HepG2 (cell line): ENCODE data around the gene PRSS27. TPM values are rescaled to one million over a fixed set of nuclear protein-coding genes. Genes with fewer than 3 reads are reported as not detected.

Experiments
- ARID2 ChIP-seq: sonication (generic); formaldehyde crosslinking; IDR thresholded peaks from 2 replicates; pipeline ENCODE4 v1.8.1; 2022; ENCODE audit warnings: mild to moderate bottlenecking, missing genetic modification reagents, borderline replicate concordance
- ELK4 ChIP-seq: sonication (generic); formaldehyde crosslinking; IDR thresholded peaks from 2 replicates; pipeline ENCODE4 v1.9.0; 2021; ENCODE audit warnings: missing genetic modification reagents, borderline replicate concordance
- FIP1L1 ChIP-seq: fragments of 200-400 bp; formaldehyde crosslinking; IDR thresholded peaks from 2 replicates; pipeline ENCODE4 v1.6.1; 2018; ENCODE audit warnings: low read depth, mild to moderate bottlenecking, low read length, moderate library complexity, borderline replicate concordance; ENCODE audit not compliant: insufficient read depth
- FOXK1 ChIP-seq: sonication (generic); formaldehyde crosslinking; IDR thresholded peaks from 2 replicates; pipeline ENCODE4 v1.4.0; 2020; ENCODE audit warnings: low read depth, missing genetic modification reagents, borderline replicate concordance
- HMG20B ChIP-seq: conservative IDR thresholded peaks from 2 replicates; pipeline ENCODE4 v1.6.1; 2016; ENCODE audit warnings: missing genetic modification reagents, missing compliant biosample characterization
- HNF1A ChIP-seq, 2 experiments: sonication (generic) in 1 of 2; formaldehyde crosslinking in 1 of 2; IDR thresholded peaks; 2 replicates each; pipeline versions ENCODE4 v1.4.0 to v1.6.1; 2016 to 2020; ENCODE audit warnings: borderline replicate concordance in 1 of 2, low read depth in 1 of 2, mild to moderate bottlenecking in 1 of 2, missing genetic modification reagents in 1 of 2
- KLF13 ChIP-seq: sonication (generic); formaldehyde crosslinking; IDR thresholded peaks from 2 replicates; pipeline ENCODE4 v1.4.0; 2020; ENCODE audit warnings: mild to moderate bottlenecking, missing genetic modification reagents
- NFATC3 ChIP-seq: sonication (generic); formaldehyde crosslinking; IDR thresholded peaks from 2 replicates; pipeline ENCODE4 v1.5.1; 2020; ENCODE audit warnings: mild to moderate bottlenecking, missing genetic modification reagents
- RAD21 ChIP-seq: fragments of 450-650 bp; formaldehyde crosslinking; IDR thresholded peaks from 2 replicates; pipeline ENCODE4 v1.5.0; 2020; ENCODE audit warnings: mild to moderate bottlenecking
- TBL1XR1 ChIP-seq: fragments of 150-350 bp; IDR thresholded peaks from 2 replicates; pipeline ENCODE4 v1.6.1; 2014; ENCODE audit warnings: borderline replicate concordance, low read length; ENCODE audit not compliant: partially characterized antibody
- TIGD3 ChIP-seq: sonication (generic); formaldehyde crosslinking; IDR thresholded peaks from 2 replicates; pipeline ENCODE4 v1.5.1; 2020; ENCODE audit warnings: mild to moderate bottlenecking, missing genetic modification reagents, borderline replicate concordance
- TSC22D2 ChIP-seq: sonication (generic); formaldehyde crosslinking; IDR thresholded peaks from 2 replicates; pipeline ENCODE4 v1.5.1; 2020; ENCODE audit warnings: missing genetic modification reagents, mild to moderate bottlenecking, borderline replicate concordance
- ZBTB43 ChIP-seq: sonication (generic); formaldehyde crosslinking; conservative IDR thresholded peaks from 2 replicates; pipeline ENCODE4 v1.4.0; 2020; ENCODE audit warnings: missing genetic modification reagents
- ZNF556 ChIP-seq: sonication (generic); formaldehyde crosslinking; IDR thresholded peaks from 2 replicates; pipeline ENCODE4 v1.4.0; 2020; ENCODE audit warnings: mild to moderate bottlenecking, missing genetic modification reagents, borderline replicate concordance
- ZNF605 ChIP-seq: sonication (generic); formaldehyde crosslinking; IDR thresholded peaks from 2 replicates; pipeline ENCODE4 v1.8.0; 2022; ENCODE audit warnings: mild to moderate bottlenecking, missing genetic modification reagents
- ZNF703 ChIP-seq: sonication (generic); formaldehyde crosslinking; IDR thresholded peaks from 2 replicates; pipeline ENCODE4 v1.5.1; 2020; ENCODE audit warnings: missing genetic modification reagents, mild to moderate bottlenecking, moderate library complexity, borderline replicate concordance
- ZNF781 ChIP-seq: sonication (generic); formaldehyde crosslinking; IDR thresholded peaks from 2 replicates; pipeline ENCODE4 v1.5.1; 2020; ENCODE audit warnings: borderline replicate concordance, mild to moderate bottlenecking, missing genetic modification reagents; ENCODE audit errors: not compliant biosample characterization
- ZNF879 ChIP-seq: sonication (generic); formaldehyde crosslinking; IDR thresholded peaks from 2 replicates; pipeline ENCODE4 v1.8.1; 2023; ENCODE audit warnings: missing genetic modification reagents
- ZSCAN22 ChIP-seq: sonication (generic); formaldehyde crosslinking; IDR thresholded peaks from 2 replicates; pipeline ENCODE4 v1.4.0; 2020; ENCODE audit warnings: mild to moderate bottlenecking, missing genetic modification reagents
- polyA plus RNA-seq, 8 experiments: library from polyadenylated mRNA; depleted of rRNA in 3 of 8; stranded (reverse) in 7 of 8; unstranded in 1 of 8; fragments of >200 nt; fragmentation: Illumina TruSeq in 4 of 8; extraction: Trizol in 4 of 8; gene quantifications; 2 replicates each; pipeline versions ENCODE4 v1.2.1 to v1.2.3, GENCODE V29; 2011 to 2016; ENCODE audit warnings: low read depth in 4 of 8, missing spikeins in 1 of 8, mixed read lengths in 1 of 8; ENCODE audit not compliant: insufficient read depth in 1 of 8
- total RNA-seq, 5 experiments: library from RNA; depleted of rRNA; stranded (reverse); fragments of >200 nt; fragmentation: Illumina TruSeq; extraction: Trizol; gene quantifications; 2 replicates each; pipeline ENCODE4 v1.2.3, GENCODE V29; 2016; ENCODE audit warnings: low read depth in 1 of 5

PRSS27 gene
- total and polyA plus RNA-seq, 2 of the 13 experiments (the other 11 are each of a cell fraction or from before 2014, with no cell fraction given) = 0.20 to 0.73 TPM

- TF ChIP-seq HNF1A (IDR thresholded peaks at IDR 0.05; ENCODE audit: low read depth) (no peak), HNF1A (CRISPR knock-in tag; IDR thresholded peaks at IDR 0.05; ENCODE audit: borderline replicate concordance) (peak; percentile 70; the same call in 1 of the 2 replicates), HMG20B (CRISPR knock-in tag) (no peak), ZNF781 (CRISPR knock-in tag) (peak; percentile 88), ARID2 (no peak), KLF13 (CRISPR knock-in tag) (no peak), NFATC3 (0 out of 2 replicates have a peak, but pooled peaks have one; percentile 47), FOXK1 (CRISPR knock-in tag) (no peak), ZSCAN22 (peak; percentile 71; the same call in 1 of the 2 replicates), TSC22D2 (CRISPR knock-in tag) (no peak), RAD21 (peak; percentile 58), TIGD3 (CRISPR knock-in tag) (0 out of 2 replicates have a peak, but pooled peaks have one; percentile 72), ZNF605 (CRISPR knock-in tag) (peak; percentile 87), ZNF703 (no peak; the same call in 1 of the 2 replicates), ZBTB43 (peak; percentile 36), TBL1XR1 (no peak), ELK4 (CRISPR knock-in tag) (0 out of 2 replicates have a peak, but pooled peaks have one; percentile 23), ZNF556 (CRISPR knock-in tag) (peak; percentile 83), ZNF879 (peak; percentile 85; the same call in 1 of the 2 replicates), FIP1L1 (0 out of 2 replicates have a peak, but pooled peaks have one; percentile 44)
Measured at GRCh38 chr16:2752035-2752849, 32.2 kb upstream of the PRSS27 start, which contains the start of gene SRRM2 (continued).
